Osteoblast (primary cell): ENCODE measurements around the gene RUVBL1. TPM values are rescaled to one million over a fixed set of nuclear protein-coding genes. Genes with fewer than 3 reads are reported as not detected.

Source experiments
- DNase-seq: peaks from one replicate; pipeline ENCODE4 v3.0.0; 2011; ENCODE audit warnings: low spot score, mixed read lengths; ENCODE audit not compliant: insufficient read length; ENCODE audit errors: missing footprints
- H2AFZ ChIP-seq: 2 replicates; pipeline ENCODE4 v1.6.0; 2011; ENCODE audit warnings: mild to moderate bottlenecking, low read length
- H3K27ac ChIP-seq: 2 replicates; pipeline ENCODE4 v1.5.1; 2011; ENCODE audit warnings: mild to moderate bottlenecking, low read depth, low read length, moderate library complexity
- H3K27me3 ChIP-seq: 2 replicates; pipeline ENCODE4 v1.6.0; 2012; ENCODE audit warnings: mild to moderate bottlenecking, control low read depth, inconsistent platforms, low read length, moderate library complexity; ENCODE audit not compliant: insufficient read depth
- H3K36me3 ChIP-seq: 2 replicates; pipeline ENCODE4 v1.5.1; 2011; ENCODE audit warnings: mild to moderate bottlenecking, low read length, control low read depth, moderate library complexity; ENCODE audit not compliant: insufficient read depth
- H3K4me1 ChIP-seq: 2 replicates; pipeline ENCODE4 v1.5.1; 2011; ENCODE audit warnings: mild to moderate bottlenecking, low read length, control low read depth, moderate library complexity; ENCODE audit not compliant: insufficient read depth
- H3K4me2 ChIP-seq: 2 replicates; pipeline ENCODE4 v1.6.0; 2011; ENCODE audit warnings: mild to moderate bottlenecking, low read length; ENCODE audit not compliant: insufficient read depth
- H3K4me3 ChIP-seq: fragments of 200-600 bp; sonication (generic); 3 replicates; pipeline ENCODE4 v1.5.1; 2012; ENCODE audit warnings: mild to moderate bottlenecking, low read length, inconsistent platforms; ENCODE audit not compliant: insufficient read depth
- H3K79me2 ChIP-seq: 2 replicates; pipeline ENCODE4 v1.6.0; 2012; ENCODE audit warnings: mild to moderate bottlenecking, low read length, control low read depth, inconsistent platforms; ENCODE audit not compliant: insufficient read depth
- H3K9me3 ChIP-seq: 2 replicates; pipeline ENCODE4 v1.5.1; 2011; ENCODE audit warnings: low read depth, low read length, control low read depth
- H4K20me1 ChIP-seq: 2 replicates; pipeline ENCODE4 v1.6.0; 2012; ENCODE audit warnings: mild to moderate bottlenecking, low read length, control low read depth; ENCODE audit not compliant: insufficient read depth
- total RNA-seq: library from RNA; depleted of rRNA; stranded (reverse); fragments of >200 nt; gene quantifications from 2 replicates; pipeline ENCODE4 v1.2.3, GENCODE V29; 2012
- TF ChIP-seq, protein P1 (sequence below): IDR thresholded peaks from 2 replicates; pipeline ENCODE4 v1.5.1; 2011; ENCODE audit warnings: mild to moderate bottlenecking, low read depth, low read length, moderate library complexity; ENCODE audit errors: extremely low read depth

Gene RUVBL1
- total RNA-seq, 1 donor = 41.6 TPM

DNA sequence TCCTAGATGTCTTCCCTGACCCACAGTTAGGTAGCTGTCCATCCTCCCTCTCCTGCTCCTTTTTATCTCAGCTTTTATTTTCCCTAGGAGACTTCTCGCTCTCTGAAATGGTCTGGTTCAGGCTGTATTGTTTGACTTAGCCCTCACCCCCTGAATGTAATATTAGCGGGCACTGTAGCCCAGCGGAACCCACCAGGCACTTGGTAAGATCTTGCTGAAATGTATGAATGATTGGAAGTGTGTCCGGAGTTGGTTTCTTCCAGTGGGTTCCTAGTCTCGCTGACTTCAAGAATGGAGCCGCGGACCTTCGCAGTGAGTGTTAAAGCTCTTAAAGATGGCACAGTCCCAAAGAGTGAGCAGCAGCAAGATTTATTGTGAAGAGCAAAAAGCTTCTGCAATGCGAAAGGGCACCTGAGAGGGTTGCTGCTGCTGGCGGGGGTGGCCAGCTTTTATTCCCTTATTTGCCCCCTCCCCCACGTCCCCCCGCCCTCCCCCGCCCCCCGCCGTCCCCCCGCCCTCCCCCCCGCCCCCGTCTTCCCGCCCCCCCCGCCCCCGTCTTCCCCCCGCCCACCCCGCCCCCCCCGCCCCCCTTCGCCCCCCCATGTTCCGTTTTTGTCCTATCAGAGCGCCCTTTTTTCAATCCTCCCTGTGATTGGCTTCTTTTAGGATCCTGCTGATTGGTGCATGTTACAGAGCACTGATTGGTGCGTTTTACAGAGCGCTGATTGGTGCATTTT, 29.0 kb upstream of the RUVBL1 start:
- Histone ChIP-seq H3K27me3 (no peaks in the 10 kb centered on the region), H3K4me2 (peak overlapping the region; percentile 82), H3K9me3 (no peaks in the 10 kb centered on the region), H3K4me1 (peaks cover 4% of the 10 kb centered on the region), H3K79me2 (peaks cover 9% of the 10 kb centered on the region), H3K4me3 (peak overlapping the region; percentile 81), H3K27ac (peak overlapping the region; percentile 67), H3K36me3 (peaks cover 5% of the 10 kb centered on the region), H2AFZ (peak overlapping the region; percentile 100), H4K20me1 (no peaks in the 10 kb centered on the region)
- TF ChIP-seq, protein P1, sequence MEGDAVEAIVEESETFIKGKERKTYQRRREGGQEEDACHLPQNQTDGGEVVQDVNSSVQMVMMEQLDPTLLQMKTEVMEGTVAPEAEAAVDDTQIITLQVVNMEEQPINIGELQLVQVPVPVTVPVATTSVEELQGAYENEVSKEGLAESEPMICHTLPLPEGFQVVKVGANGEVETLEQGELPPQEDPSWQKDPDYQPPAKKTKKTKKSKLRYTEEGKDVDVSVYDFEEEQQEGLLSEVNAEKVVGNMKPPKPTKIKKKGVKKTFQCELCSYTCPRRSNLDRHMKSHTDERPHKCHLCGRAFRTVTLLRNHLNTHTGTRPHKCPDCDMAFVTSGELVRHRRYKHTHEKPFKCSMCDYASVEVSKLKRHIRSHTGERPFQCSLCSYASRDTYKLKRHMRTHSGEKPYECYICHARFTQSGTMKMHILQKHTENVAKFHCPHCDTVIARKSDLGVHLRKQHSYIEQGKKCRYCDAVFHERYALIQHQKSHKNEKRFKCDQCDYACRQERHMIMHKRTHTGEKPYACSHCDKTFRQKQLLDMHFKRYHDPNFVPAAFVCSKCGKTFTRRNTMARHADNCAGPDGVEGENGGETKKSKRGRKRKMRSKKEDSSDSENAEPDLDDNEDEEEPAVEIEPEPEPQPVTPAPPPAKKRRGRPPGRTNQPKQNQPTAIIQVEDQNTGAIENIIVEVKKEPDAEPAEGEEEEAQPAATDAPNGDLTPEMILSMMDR = no peak
- no peak for DNase-seq

GRCh38 chr3:128151758-128152274, 28.2 kb upstream of the RUVBL1 start:
- Histone ChIP-seq H3K79me2 (peaks cover 9% of the 10 kb centered on the region), H3K4me2 (no peak overlapping the region), H3K4me1 (peaks cover 4% of the 10 kb centered on the region), H3K27ac (no peak overlapping the region), H3K27me3 (no peaks in the 10 kb centered on the region), H4K20me1 (no peaks in the 10 kb centered on the region), H3K36me3 (no peaks in the 10 kb centered on the region), H3K4me3 (no peak overlapping the region), H3K9me3 (no peaks in the 10 kb centered on the region), H2AFZ (no peak overlapping the region)
- DNase-seq = no peak
- TF ChIP-seq, protein P1 = no peak

- Histone ChIP-seq H2AFZ (no peak overlapping the region), H3K79me2 (no peaks in the 10 kb centered on the region), H4K20me1 (no peaks in the 10 kb centered on the region), H3K4me2 (no peak overlapping the region), H3K9me3 (no peaks in the 10 kb centered on the region), H3K36me3 (no peaks in the 10 kb centered on the region), H3K27me3 (no peaks in the 10 kb centered on the region), H3K4me3 (no peak overlapping the region), H3K4me1 (peaks cover 4% of the 10 kb centered on the region), H3K27ac (no peak overlapping the region)
- TF ChIP-seq, protein P1 = no peak
- no peak for DNase-seq
Measured at GRCh38 chr3:128149650-128150049, 26.0 kb upstream of the RUVBL1 start.

GRCh38 chr3:128146201-128146600, 22.6 kb upstream of the RUVBL1 start:
- Histone ChIP-seq H3K36me3 (no peaks in the 10 kb centered on the region), H3K9me3 (no peaks in the 10 kb centered on the region), H3K79me2 (no peaks in the 10 kb centered on the region), H3K27ac (no peak overlapping the region), H3K27me3 (no peaks in the 10 kb centered on the region), H3K4me1 (no peaks in the 10 kb centered on the region), H3K4me2 (no peak overlapping the region), H4K20me1 (no peaks in the 10 kb centered on the region), H2AFZ (no peak overlapping the region), H3K4me3 (no peak overlapping the region)
- DNase-seq = no peak
- TF ChIP-seq, protein P1 = no peak
